ENCODE measurements around the gene PECR.

DNA sequence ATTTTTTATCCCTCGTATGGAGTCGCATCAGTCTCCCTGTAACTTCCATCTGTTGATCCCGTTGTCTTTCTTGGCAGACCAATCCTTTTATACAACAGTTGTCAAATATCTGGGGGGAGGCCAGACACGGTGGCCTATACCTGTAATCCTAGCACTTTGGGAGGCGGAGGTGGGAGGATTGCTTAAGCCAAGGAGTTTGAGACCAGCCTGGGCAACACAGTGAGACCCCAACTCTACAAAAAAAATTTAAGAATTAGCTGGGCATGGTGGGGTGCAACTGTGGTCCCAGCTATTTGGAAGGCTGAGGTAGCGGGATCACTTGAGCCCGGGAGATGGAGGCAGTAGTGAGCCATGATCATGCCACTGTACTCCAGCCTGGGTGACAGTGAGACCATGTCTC is 29.5 kb upstream of the PECR start:
- TF ChIP-seq, protein P1, sequence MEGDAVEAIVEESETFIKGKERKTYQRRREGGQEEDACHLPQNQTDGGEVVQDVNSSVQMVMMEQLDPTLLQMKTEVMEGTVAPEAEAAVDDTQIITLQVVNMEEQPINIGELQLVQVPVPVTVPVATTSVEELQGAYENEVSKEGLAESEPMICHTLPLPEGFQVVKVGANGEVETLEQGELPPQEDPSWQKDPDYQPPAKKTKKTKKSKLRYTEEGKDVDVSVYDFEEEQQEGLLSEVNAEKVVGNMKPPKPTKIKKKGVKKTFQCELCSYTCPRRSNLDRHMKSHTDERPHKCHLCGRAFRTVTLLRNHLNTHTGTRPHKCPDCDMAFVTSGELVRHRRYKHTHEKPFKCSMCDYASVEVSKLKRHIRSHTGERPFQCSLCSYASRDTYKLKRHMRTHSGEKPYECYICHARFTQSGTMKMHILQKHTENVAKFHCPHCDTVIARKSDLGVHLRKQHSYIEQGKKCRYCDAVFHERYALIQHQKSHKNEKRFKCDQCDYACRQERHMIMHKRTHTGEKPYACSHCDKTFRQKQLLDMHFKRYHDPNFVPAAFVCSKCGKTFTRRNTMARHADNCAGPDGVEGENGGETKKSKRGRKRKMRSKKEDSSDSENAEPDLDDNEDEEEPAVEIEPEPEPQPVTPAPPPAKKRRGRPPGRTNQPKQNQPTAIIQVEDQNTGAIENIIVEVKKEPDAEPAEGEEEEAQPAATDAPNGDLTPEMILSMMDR (IDR thresholded peaks at IDR 0.05): no peak
- TF ChIP-seq POLR2A (IDR thresholded peaks at IDR 0.05) (no peak), POLR2AphosphoS5 (IDR thresholded peaks at IDR 0.05) (no peak)

Measured in suprapubic skin (tissue), 4 donors.